H1 (cell line): ENCODE measurements around the gene MACROD2. TPM values are rescaled to one million over a fixed set of nuclear protein-coding genes. Genes with fewer than 3 reads are reported as not detected.

ENCODE experiments used
- CTCF ChIA-PET: fragments of 300-600 bp; sonication (Branson Sonifier 250); formaldehyde crosslinking; loops from one replicate; lab custom pipeline; 2021; ENCODE audit not compliant: partially characterized antibody; lab: Charles Lee
- POLR2A ChIA-PET: fragments of 300-600 bp; sonication (Branson Sonifier 250); formaldehyde crosslinking; loops from one replicate; lab custom pipeline; 2021; ENCODE audit warnings: inconsistent platforms; ENCODE audit not compliant: partially characterized antibody; lab: Charles Lee
- DNase-seq, 2 experiments: peaks; one replicate each; pipeline versions ENCODE4 v3.0.0 to v3.0.0-alpha.2; 2010 to 2022; ENCODE audit warnings: low spot score in 2 of 2, low read depth in 1 of 2, mixed read lengths in 1 of 2
- FAIRE-seq: peaks from 2 replicates; lab custom pipeline; 2011; peaks lifted over from hg19 to GRCh38; lab: Jason Lieb, UNC
- H2AFZ ChIP-seq: 2 replicates; pipeline ENCODE4 v1.8.1; 2012; ENCODE audit warnings: low read length, inconsistent platforms
- H2AK5ac ChIP-seq: 2 replicates; pipeline ENCODE4 v1.6.1; 2013; ENCODE audit warnings: low read depth, low read length
- H2BK120ac ChIP-seq: replicated peaks from 2 replicates; pipeline ENCODE3; 2013; ENCODE audit warnings: low read depth, low read length, inconsistent platforms
- H2BK12ac ChIP-seq: 2 replicates; pipeline ENCODE4 v1.6.1; 2013; ENCODE audit warnings: low read depth, low read length
- H2BK15ac ChIP-seq: 2 replicates; pipeline ENCODE4 v1.6.1; 2013; ENCODE audit warnings: low read length
- H2BK20ac ChIP-seq: 2 replicates; pipeline ENCODE4 v1.6.1; 2013; ENCODE audit warnings: low read length
- H2BK5ac ChIP-seq: 2 replicates; pipeline ENCODE4 v1.6.1; 2013; ENCODE audit warnings: low read depth, low read length
- H3K14ac ChIP-seq: 2 replicates; pipeline ENCODE4 v1.6.1; 2013; ENCODE audit warnings: inconsistent platforms; ENCODE audit not compliant: insufficient read length
- H3K18ac ChIP-seq: 2 replicates; pipeline ENCODE4 v1.6.1; 2013; ENCODE audit warnings: low read length; ENCODE audit errors: extremely low read depth
- H3K23ac ChIP-seq: 2 replicates; pipeline ENCODE4 v1.6.1; 2013; ENCODE audit warnings: inconsistent platforms; ENCODE audit not compliant: insufficient read length
- H3K23me2 ChIP-seq: 2 replicates; pipeline ENCODE4 v1.6.1; 2013; ENCODE audit warnings: low read depth, low read length
- H3K27ac ChIP-seq: 2 replicates; pipeline ENCODE4 v1.6.1; 2011; ENCODE audit warnings: low read depth, low read length, inconsistent platforms
- H3K27me3 ChIP-seq, 4 experiments: replicated peaks in 1 of 4; 1 replicate in 1 of 4; 2 replicates in 3 of 4; pipeline versions ENCODE4 v1.6.1 to v1.8.1; 2011 to 2013; ENCODE audit warnings: low read length in 3 of 4, mild to moderate bottlenecking in 3 of 4, inconsistent platforms in 2 of 4, mixed read lengths in 2 of 4, moderate library complexity in 1 of 4; ENCODE audit not compliant: control insufficient read depth in 3 of 4, insufficient read depth in 3 of 4; ENCODE audit errors: extremely low read depth in 1 of 4
- H3K36me3 ChIP-seq, 4 experiments: 2 replicates each; pipeline versions ENCODE4 v1.6.1 to v1.8.1; 2011 to 2013; ENCODE audit warnings: mild to moderate bottlenecking in 4 of 4, low read length in 3 of 4, moderate library complexity in 2 of 4, control low read depth in 1 of 4, inconsistent platforms in 1 of 4; ENCODE audit not compliant: insufficient read depth in 4 of 4, control insufficient read depth in 2 of 4
- H3K4ac ChIP-seq: replicated peaks from 2 replicates; pipeline ENCODE3; 2013; ENCODE audit warnings: low read length, low read depth, mixed read lengths, inconsistent platforms; ENCODE audit not compliant: insufficient read length
- H3K4me1 ChIP-seq, 4 experiments: replicated peaks in 1 of 4; 1 replicate in 1 of 4; 2 replicates in 3 of 4; pipeline versions ENCODE4 v1.6.1 to v1.8.1; 2011 to 2013; ENCODE audit warnings: low read length in 3 of 4, inconsistent platforms in 2 of 4, mixed read lengths in 1 of 4; ENCODE audit not compliant: insufficient read depth in 4 of 4, control insufficient read depth in 3 of 4
- H3K4me2 ChIP-seq, 2 experiments: 2 replicates each; pipeline versions ENCODE4 v1.6.1 to v1.8.1; 2011 to 2013; ENCODE audit warnings: low read depth in 2 of 2, low read length in 2 of 2, control low read depth in 1 of 2, inconsistent platforms in 1 of 2, mild to moderate bottlenecking in 1 of 2; ENCODE audit not compliant: insufficient read depth in 1 of 2
- H3K4me3 ChIP-seq, 4 experiments: fragments of 200-600, 300-600 bp in 1 of 4; sonication (generic), shearing (Covaris generic), sonication (Bioruptor Twin) in 1 of 4; 2 replicates each; pipeline versions ENCODE4 v1.5.1 to v1.8.1; 2011 to 2016; ENCODE audit warnings: low read length in 4 of 4, low read depth in 3 of 4, control low read depth in 2 of 4, inconsistent platforms in 2 of 4, mild to moderate bottlenecking in 2 of 4, mixed read lengths in 1 of 4, moderate library complexity in 1 of 4; ENCODE audit not compliant: insufficient read depth in 2 of 4; ENCODE audit errors: extremely low read depth in 1 of 4
- H3K56ac ChIP-seq: replicated peaks from 2 replicates; pipeline ENCODE3; 2013; ENCODE audit warnings: low read depth, mild to moderate bottlenecking, mixed read lengths, low read length, inconsistent platforms; ENCODE audit not compliant: insufficient read length
- H3K79me1 ChIP-seq: 2 replicates; pipeline ENCODE4 v1.6.1; 2013; ENCODE audit warnings: low read depth, low read length, control low read depth
- H3K79me2 ChIP-seq, 2 experiments: 2 replicates each; pipeline versions ENCODE4 v1.6.1 to v1.8.1; 2012 to 2013; ENCODE audit warnings: low read length in 2 of 2, mild to moderate bottlenecking in 2 of 2, inconsistent platforms in 1 of 2; ENCODE audit not compliant: insufficient read depth in 2 of 2, control insufficient read depth in 1 of 2
- H3K9ac ChIP-seq, 4 experiments: replicated peaks in 1 of 4; 1 replicate in 1 of 4; 2 replicates in 3 of 4; pipeline versions ENCODE4 v1.6.1 to v1.8.1; 2011 to 2013; ENCODE audit warnings: low read depth in 3 of 4, low read length in 3 of 4, control low read depth in 2 of 4, mild to moderate bottlenecking in 2 of 4, moderate library complexity in 2 of 4, inconsistent platforms in 1 of 4; ENCODE audit errors: extremely low read depth in 1 of 4
- H3K9me3 ChIP-seq, 2 experiments: 2 replicates each; pipeline versions ENCODE4 v1.6.1 to v1.8.1; 2012 to 2013; ENCODE audit warnings: mild to moderate bottlenecking in 2 of 2, moderate library complexity in 2 of 2, control low read depth in 1 of 2, inconsistent platforms in 1 of 2, low read depth in 1 of 2, low read length in 1 of 2, mixed read lengths in 1 of 2; ENCODE audit not compliant: insufficient read depth in 2 of 2
- H4K20me1 ChIP-seq, 2 experiments: replicated peaks in 1 of 2; 2 replicates each; pipeline versions ENCODE3 to v1.8.1; 2011 to 2013; ENCODE audit warnings: inconsistent platforms in 2 of 2, low read length in 2 of 2, mild to moderate bottlenecking in 1 of 2; ENCODE audit not compliant: insufficient read depth in 2 of 2, control insufficient read depth in 1 of 2
- H4K5ac ChIP-seq: 2 replicates; pipeline ENCODE4 v1.6.1; 2013; ENCODE audit warnings: low read length, low read depth, mixed read lengths, inconsistent platforms; ENCODE audit not compliant: insufficient read length
- H4K8ac ChIP-seq: 2 replicates; pipeline ENCODE4 v1.8.0; 2013; ENCODE audit warnings: mild to moderate bottlenecking, moderate library complexity, low read length, inconsistent platforms; ENCODE audit not compliant: insufficient read depth; ENCODE audit errors: extremely low read depth
- H4K91ac ChIP-seq: replicated peaks from 2 replicates; pipeline ENCODE3; 2013; ENCODE audit warnings: low read length, mixed read lengths, inconsistent platforms; ENCODE audit not compliant: insufficient read length
- ATF2 ChIP-seq: IDR thresholded peaks from 2 replicates; pipeline ENCODE4 v1.6.1; 2012; ENCODE audit warnings: low read length, inconsistent platforms
- CTCF ChIP-seq, 3 experiments: IDR thresholded peaks; 1 replicate in 2 of 3; 2 replicates in 1 of 3; pipeline versions ENCODE4 v1.5.1 to v1.6.1; 2011; ENCODE audit warnings: low read length in 3 of 3, mild to moderate bottlenecking in 3 of 3, inconsistent platforms in 2 of 3, low read depth in 1 of 3, moderate library complexity in 1 of 3; ENCODE audit not compliant: insufficient read depth in 1 of 3; ENCODE audit errors: control extremely low read depth in 1 of 3
- GTF2F1 ChIP-seq: IDR thresholded peaks from 2 replicates; pipeline ENCODE4 v1.6.1; 2012; ENCODE audit warnings: low read depth, low read length, improper control_type of control experiment, borderline replicate concordance
- HDAC6 ChIP-seq: IDR thresholded peaks from one replicate; pipeline ENCODE4 v1.7.1; 2012; ENCODE audit warnings: low read depth, mild to moderate bottlenecking, inconsistent platforms, low read length, moderate library complexity
- JUN ChIP-seq: IDR thresholded peaks from 2 replicates; pipeline ENCODE4 v1.6.1; 2011; ENCODE audit warnings: low read depth, mild to moderate bottlenecking, improper control_type of control experiment, low read length
- KDM1A ChIP-seq: fragments of 200-600, 300-600 bp; sonication (generic); IDR thresholded peaks from 2 replicates; pipeline ENCODE4 v1.7.1; 2016; ENCODE audit warnings: mild to moderate bottlenecking, low read length, borderline replicate concordance
- RAD21 ChIP-seq, 2 experiments: IDR thresholded peaks in 1 of 2; conservative IDR thresholded peaks in 1 of 2; 2 replicates each; pipeline ENCODE4 v1.6.1; 2011; ENCODE audit warnings: low read depth in 2 of 2, low read length in 2 of 2, improper control_type of control experiment in 1 of 2, inconsistent platforms in 1 of 2, mild to moderate bottlenecking in 1 of 2, moderate library complexity in 1 of 2
- SRF ChIP-seq: IDR thresholded peaks from 2 replicates; pipeline ENCODE4 v1.6.1; 2011; ENCODE audit warnings: mild to moderate bottlenecking, low read depth, low read length, moderate library complexity
- YY1 ChIP-seq: IDR thresholded peaks from 2 replicates; pipeline ENCODE4 v1.6.1; 2011; ENCODE audit warnings: low read depth, mild to moderate bottlenecking, low read length
- WGBS, 2 experiments: shearing (Covaris generic) in 1 of 2; methylation state at CpG; one replicate each; pipeline versions ENCODE4 v1.1.6 to v1.1.7; 2013 to 2015; ENCODE audit warnings: low lambda C conversion rate in 2 of 2, mixed read lengths in 2 of 2, inconsistent platforms in 1 of 2, low coverage in 1 of 2, missing lambda C conversion rate in 1 of 2; ENCODE audit not compliant: insufficient replicate concordance in 2 of 2, insufficient coverage in 1 of 2, insufficient read length in 1 of 2; ENCODE audit errors: extremely low coverage in 1 of 2, missing lambda C conversion rate in 1 of 2; 5-methylcytosine and 5-hydroxymethylcytosine counted together
- polyA plus RNA-seq, 7 experiments: library from polyadenylated mRNA; depleted of rRNA in 3 of 7; stranded (reverse) in 5 of 7; unstranded in 2 of 7; fragments of >200 nt in 5 of 7; fragments of 200-250 nt in 2 of 7; gene quantifications; 1 replicate in 5 of 7; 2 replicates in 1 of 7; 4 replicates in 1 of 7; pipeline versions ENCODE4 v1.2.1 to v1.2.3, GENCODE V29; 2011 to 2013; ENCODE audit warnings: missing spikeins in 2 of 7, mixed read lengths in 2 of 7
- total RNA-seq: library from RNA; stranded (reverse); fragmentation: NEBNext Ultra II Directional; extraction: Animal tissue kit (Norgen Biotek cat#: 25700); gene quantifications from 2 replicates; pipeline ENCODE4 v1.2.1, GENCODE V29; 2021

Gene MACROD2
- total and polyA plus RNA-seq, 2 of the 8 experiments (the other 6 are each of a cell fraction or from before 2014, with no cell fraction given), result 0.70 to 3.9 TPM

- Histone ChIP-seq H3K4me1 (peaks cover 0 to 9% (median 2%) of the 10 kb centered on the region in 4 experiments; a peak in 2 of 7 replicates), H4K8ac (no peak overlapping the region), H3K56ac (no peak overlapping the region), H3K9me3 (no peaks in the 10 kb centered on the region), H3K4ac (no peak overlapping the region), H4K5ac (no peak overlapping the region), H4K91ac (no peak overlapping the region), H3K36me3 (no peaks in the 10 kb centered on the region), H2BK5ac (no peak overlapping the region), H2BK15ac (no peak overlapping the region), H3K18ac (no peak overlapping the region), H3K14ac (no peak overlapping the region), H3K23me2 (no peaks in the 10 kb centered on the region), H3K79me1 (no peaks in the 10 kb centered on the region), H2AK5ac (no peak overlapping the region), H2BK20ac (no peak overlapping the region), H2BK12ac (0 out of 2 replicates have a peak overlapping the region, but pooled peaks have one; percentile 9), H2AFZ (no peak overlapping the region), H3K9ac (no peak overlapping the region), H3K4me3 (no peak overlapping the region), H3K4me2 (no peak overlapping the region), H3K27me3 (no peaks in the 10 kb centered on the region), H3K23ac (no peak overlapping the region), H3K27ac (no peak overlapping the region), H2BK120ac (no peak overlapping the region), H3K79me2 (no peaks in the 10 kb centered on the region), H4K20me1 (no peaks in the 10 kb centered on the region)
- FAIRE-seq (peak; percentile 81), DNase-seq (peak; percentile 10 to 62)
- POLR2A ChIA-PET, result no interaction called here
- CTCF ChIA-PET, result interaction anchor here (0.6 to 5.0 kb wide), 35 partner anchors 9 to 1586 kb away, joined by 3 to 50 read pairs (median 3); no protein-coding TSS in a partner anchor
- 65% methylated on average over 1 of the region's 1 CpG; no CpG with 5 or more reads in 1 of the 2 experiments for WGBS, 2 experiments
- TF ChIP-seq HDAC6 (no peak), CTCF (IDR thresholded peaks at IDR 0.05; ENCODE audit: control extremely low read depth in 1 of 3, insufficient read depth in 1 of 3, low read depth in 1 of 3, low read length in 3 of 3) (peak; percentile 62 to 80 (median 72)), RAD21 (IDR thresholded peaks at IDR 0.05 in 1 of 2, conservative IDR thresholded peaks at IDR 0.05 in 1 of 2; ENCODE audit: low read depth in 2 of 2, low read length in 2 of 2) (peak; percentile 81 to 88), ATF2 (no peak), YY1 (no peak), JUN (no peak), KDM1A (no peak), SRF (no peak), GTF2F1 (no peak)
Observed at GRCh38 chr20:15491575-15491974, 1496.3 kb downstream of the MACROD2 start.
